Measurements from ENCODE around the gene SLAMF1. TPM values are rescaled to one million over a fixed set of nuclear protein-coding genes. Genes with fewer than 3 reads are reported as not detected.

The SLAMF1 gene
- total and polyA plus RNA-seq, 9 of the 15 experiments (the other 6 are each of a cell fraction or from before 2014, with no cell fraction given): 0.04 to 0.17 (median 0.11) TPM; not detected in 4

GRCh38 chr1:160626509-160627342 lies 20.1 kb downstream of the SLAMF1 start (continued):
- TF ChIP-seq ZNF512 (tag; IDR thresholded peaks at IDR 0.05) (no peak), ZBTB12 (CRISPR knock-in tag; IDR thresholded peaks at IDR 0.05) (no peak), GTF2E2 (tag; IDR thresholded peaks at IDR 0.05) (0 out of 2 replicates have a peak, but pooled peaks have one; percentile 18), HSF4 (CRISPR knock-in tag; IDR thresholded peaks at IDR 0.05; ENCODE audit: borderline replicate concordance) (no peak), SMARCE1 (IDR thresholded peaks at IDR 0.05) (peak; percentile 73), ETV1 (tag; conservative IDR thresholded peaks at IDR 0.05; ENCODE audit: low read depth) (no peak), CEBPB (tag; IDR thresholded peaks at IDR 0.05) (no peak), NR4A1 (CRISPR knock-in tag; IDR thresholded peaks at IDR 0.05) (no peak), NR4A1 (tag; IDR thresholded peaks at IDR 0.05) (no peak), ZNF133 (CRISPR knock-in tag; IDR thresholded peaks at IDR 0.05) (no peak), MCM3 (IDR thresholded peaks at IDR 0.05) (no peak), RREB1 (CRISPR knock-in tag; IDR thresholded peaks at IDR 0.05) (peak; percentile 70; the same call in 1 of the 2 replicates), KLF1 (tag; IDR thresholded peaks at IDR 0.05) (no peak)
- TF ChIP-seq, protein P1, sequence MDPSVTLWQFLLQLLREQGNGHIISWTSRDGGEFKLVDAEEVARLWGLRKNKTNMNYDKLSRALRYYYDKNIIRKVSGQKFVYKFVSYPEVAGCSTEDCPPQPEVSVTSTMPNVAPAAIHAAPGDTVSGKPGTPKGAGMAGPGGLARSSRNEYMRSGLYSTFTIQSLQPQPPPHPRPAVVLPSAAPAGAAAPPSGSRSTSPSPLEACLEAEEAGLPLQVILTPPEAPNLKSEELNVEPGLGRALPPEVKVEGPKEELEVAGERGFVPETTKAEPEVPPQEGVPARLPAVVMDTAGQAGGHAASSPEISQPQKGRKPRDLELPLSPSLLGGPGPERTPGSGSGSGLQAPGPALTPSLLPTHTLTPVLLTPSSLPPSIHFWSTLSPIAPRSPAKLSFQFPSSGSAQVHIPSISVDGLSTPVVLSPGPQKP (CRISPR knock-in tag; IDR thresholded peaks at IDR 0.05): no peak
- TF ChIP-seq, protein P2, sequence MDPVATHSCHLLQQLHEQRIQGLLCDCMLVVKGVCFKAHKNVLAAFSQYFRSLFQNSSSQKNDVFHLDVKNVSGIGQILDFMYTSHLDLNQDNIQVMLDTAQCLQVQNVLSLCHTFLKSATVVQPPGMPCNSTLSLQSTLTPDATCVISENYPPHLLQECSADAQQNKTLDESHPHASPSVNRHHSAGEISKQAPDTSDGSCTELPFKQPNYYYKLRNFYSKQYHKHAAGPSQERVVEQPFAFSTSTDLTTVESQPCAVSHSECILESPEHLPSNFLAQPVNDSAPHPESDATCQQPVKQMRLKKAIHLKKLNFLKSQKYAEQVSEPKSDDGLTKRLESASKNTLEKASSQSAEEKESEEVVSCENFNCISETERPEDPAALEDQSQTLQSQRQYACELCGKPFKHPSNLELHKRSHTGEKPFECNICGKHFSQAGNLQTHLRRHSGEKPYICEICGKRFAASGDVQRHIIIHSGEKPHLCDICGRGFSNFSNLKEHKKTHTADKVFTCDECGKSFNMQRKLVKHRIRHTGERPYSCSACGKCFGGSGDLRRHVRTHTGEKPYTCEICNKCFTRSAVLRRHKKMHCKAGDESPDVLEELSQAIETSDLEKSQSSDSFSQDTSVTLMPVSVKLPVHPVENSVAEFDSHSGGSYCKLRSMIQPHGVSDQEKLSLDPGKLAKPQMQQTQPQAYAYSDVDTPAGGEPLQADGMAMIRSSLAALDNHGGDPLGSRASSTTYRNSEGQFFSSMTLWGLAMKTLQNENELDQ (CRISPR knock-in tag; IDR thresholded peaks at IDR 0.05; ENCODE audit: borderline replicate concordance): no peak
